Trophoblast cell (in vitro differentiated cells and primary cell): ENCODE measurements around the gene KIF21B.
A peak's percentile ranks its signal among the peaks of the same experiment; 100 is the strongest.
"Not testable (repeated sequence)": the region's sequence is repeated elsewhere in the genome, so short reads cannot be mapped to it uniquely, and the experiment has no call there.

Experiments used
- DNase-seq, 2 donors: peaks; one replicate each; pipeline ENCODE4 v3.0.0-alpha.2; 2016
- H2AFZ ChIP-seq: 2 replicates; pipeline ENCODE4 v1.6.1; 2013; ENCODE audit warnings: low read length, moderate library complexity, mild to moderate bottlenecking; ENCODE audit not compliant: insufficient read depth, poor library complexity
- H2AK5ac ChIP-seq: 2 replicates; pipeline ENCODE4 v1.6.1; 2013; ENCODE audit warnings: mild to moderate bottlenecking, low read length
- H2BK120ac ChIP-seq: 2 replicates; pipeline ENCODE4 v1.6.1; 2013; ENCODE audit warnings: low read length, mild to moderate bottlenecking, moderate library complexity; ENCODE audit not compliant: insufficient read depth, poor library complexity
- H2BK12ac ChIP-seq: 2 replicates; pipeline ENCODE4 v1.6.1; 2013; ENCODE audit warnings: mild to moderate bottlenecking, low read length, moderate library complexity
- H2BK5ac ChIP-seq: 2 replicates; pipeline ENCODE4 v1.6.1; 2013; ENCODE audit warnings: low read length, low read depth, moderate library complexity, mild to moderate bottlenecking; ENCODE audit not compliant: poor library complexity
- H3K14ac ChIP-seq: 2 replicates; pipeline ENCODE4 v1.6.1; 2013; ENCODE audit warnings: mild to moderate bottlenecking, low read length
- H3K18ac ChIP-seq: 2 replicates; pipeline ENCODE4 v1.6.1; 2013; ENCODE audit warnings: mild to moderate bottlenecking, low read length
- H3K23ac ChIP-seq: 2 replicates; pipeline ENCODE4 v1.6.1; 2013; ENCODE audit warnings: low read length
- H3K27ac ChIP-seq: 2 replicates; pipeline ENCODE4 v1.5.1; 2013; ENCODE audit warnings: low read depth, mild to moderate bottlenecking, inconsistent platforms, low read length, moderate library complexity
- H3K27me3 ChIP-seq: 2 replicates; pipeline ENCODE4 v1.6.1; 2013; ENCODE audit warnings: inconsistent platforms, mild to moderate bottlenecking, low read length, moderate library complexity; ENCODE audit not compliant: insufficient read depth
- H3K36me3 ChIP-seq, 2 experiments: 1 replicate in 1 of 2; 2 replicates in 1 of 2; pipeline ENCODE4 v1.6.1; 2013; ENCODE audit warnings: low read length in 2 of 2, mild to moderate bottlenecking in 2 of 2, moderate library complexity in 1 of 2; ENCODE audit not compliant: insufficient read depth in 2 of 2, control insufficient read depth in 1 of 2
- H3K4ac ChIP-seq: 2 replicates; pipeline ENCODE4 v1.6.1; 2013; ENCODE audit warnings: low read depth, mild to moderate bottlenecking, low read length, moderate library complexity
- H3K4me1 ChIP-seq, 2 experiments: 1 replicate in 1 of 2; 2 replicates in 1 of 2; pipeline ENCODE4 v1.6.1; 2013; ENCODE audit warnings: low read length in 2 of 2, mild to moderate bottlenecking in 2 of 2, moderate library complexity in 1 of 2; ENCODE audit not compliant: insufficient read depth in 2 of 2, control insufficient read depth in 1 of 2
- H3K4me2 ChIP-seq: 2 replicates; pipeline ENCODE4 v1.6.1; 2013; ENCODE audit warnings: inconsistent platforms, mild to moderate bottlenecking, low read length, moderate library complexity
- H3K4me3 ChIP-seq: 2 replicates; pipeline ENCODE4 v1.5.1; 2013; ENCODE audit warnings: mild to moderate bottlenecking, low read depth, low read length, inconsistent platforms
- H3K79me1 ChIP-seq: one replicate; pipeline ENCODE4 v1.6.1; 2013; ENCODE audit warnings: low read length
- H3K79me2 ChIP-seq: 2 replicates; pipeline ENCODE4 v1.6.1; 2013; ENCODE audit warnings: low read length, mild to moderate bottlenecking; ENCODE audit not compliant: control insufficient read depth, insufficient read depth, poor library complexity
- H3K9ac ChIP-seq: 2 replicates; pipeline ENCODE4 v1.6.1; 2013; ENCODE audit warnings: mild to moderate bottlenecking, low read length
- H3K9me3 ChIP-seq: 2 replicates; pipeline ENCODE4 v1.6.1; 2013; ENCODE audit warnings: low read depth, mild to moderate bottlenecking, control low read depth, inconsistent platforms, low read length; ENCODE audit not compliant: insufficient read depth
- H4K12ac ChIP-seq: 2 replicates; pipeline ENCODE4 v1.6.1; 2013; ENCODE audit warnings: low read depth, mild to moderate bottlenecking, low read length, moderate library complexity
- H4K8ac ChIP-seq: 2 replicates; pipeline ENCODE4 v1.6.1; 2013; ENCODE audit warnings: low read depth, mild to moderate bottlenecking, low read length, moderate library complexity
- H4K91ac ChIP-seq: one replicate; pipeline ENCODE4 v1.6.1; 2013; ENCODE audit warnings: low read depth, mild to moderate bottlenecking, low read length, moderate library complexity
- WGBS: extraction: QIAGEN DNeasy Blood & Tissue Kit; methylation state at CpG from one replicate; pipeline ENCODE4 v1.1.7; 2013; ENCODE audit warnings: missing lambda C conversion rate; ENCODE audit not compliant: insufficient read length, insufficient coverage; ENCODE audit errors: extremely low coverage; 5-methylcytosine and 5-hydroxymethylcytosine counted together

The KIF21B gene

DNA sequence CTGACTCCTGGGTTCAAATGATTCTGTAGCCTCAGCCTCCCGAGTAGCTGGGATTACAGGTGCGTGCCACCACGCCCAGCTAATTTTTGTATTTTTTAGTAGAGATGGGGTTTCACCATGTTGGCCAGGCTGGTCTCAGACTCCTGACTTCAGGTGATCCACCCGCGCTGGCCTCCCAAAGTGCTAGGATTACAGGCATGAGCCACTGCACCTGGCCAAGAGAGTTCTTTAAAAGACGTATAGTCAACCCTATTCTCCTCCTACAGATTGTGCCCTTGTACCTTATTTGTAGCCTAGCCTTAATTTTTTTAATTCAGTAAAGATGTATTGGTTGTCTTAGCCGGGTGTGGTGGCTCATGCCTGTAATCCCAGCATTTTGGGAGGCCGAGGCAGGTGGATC is 93.2 kb downstream of the KIF21B start:
- H3K79me1 ChIP-seq, H2BK5ac ChIP-seq, H3K23ac ChIP-seq, H4K12ac ChIP-seq, H3K4me1 ChIP-seq, DNase-seq, H2AFZ ChIP-seq, H2BK12ac ChIP-seq, H3K14ac ChIP-seq, H3K4me2 ChIP-seq, H3K79me2 ChIP-seq, H3K9ac ChIP-seq, H3K36me3 ChIP-seq, H3K4me3 ChIP-seq, H3K27ac ChIP-seq, H3K27me3 ChIP-seq, H2BK120ac ChIP-seq, H3K4ac ChIP-seq, H2AK5ac ChIP-seq, H3K9me3 ChIP-seq, H4K8ac ChIP-seq, H4K91ac ChIP-seq, H3K18ac ChIP-seq: not testable (repeated sequence)
- WGBS: no CpG with 5 or more reads among the region's 8 CpGs

DNA sequence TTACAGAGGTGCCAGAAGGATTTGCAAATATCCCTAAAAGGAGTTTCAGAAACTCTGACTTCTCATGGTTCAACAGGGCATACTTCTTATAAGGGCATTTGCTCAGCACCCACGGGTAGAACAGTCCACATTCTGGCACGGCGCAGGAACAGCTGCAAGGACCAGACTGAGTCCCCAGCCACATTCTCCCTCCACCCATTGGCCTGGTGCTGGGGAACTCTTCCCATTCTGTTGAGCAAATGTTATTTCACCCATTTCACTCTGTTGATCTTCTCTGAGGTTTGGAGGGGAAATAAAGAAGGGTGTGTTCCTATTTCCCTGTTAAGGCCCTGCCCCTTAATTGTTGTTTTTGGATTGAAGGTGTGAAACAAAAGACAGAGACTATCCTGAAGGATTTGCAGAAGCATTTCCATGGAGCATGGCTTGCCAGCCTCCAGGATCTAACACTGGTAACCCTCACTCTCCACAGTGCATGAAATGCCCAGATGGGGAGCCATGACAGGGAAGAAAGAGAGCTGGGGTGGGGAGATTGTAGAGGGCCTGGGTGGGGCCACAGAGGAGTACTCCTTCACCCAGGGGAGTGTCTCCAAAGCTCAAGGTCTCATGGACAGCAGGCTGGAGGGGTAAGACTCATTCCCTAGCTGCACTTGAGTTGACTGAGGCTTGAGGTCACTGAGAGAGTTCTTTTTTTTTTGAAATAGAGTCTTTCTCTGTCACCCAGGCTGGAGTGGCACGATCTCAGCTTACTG is 93.8 kb downstream of the KIF21B start:
- no CpG with 5 or more reads among the region's 4 CpGs for WGBS
- DNase-seq: no peak
- Histone ChIP-seq H2BK120ac (no peak overlapping the region), H3K36me3 (no peaks in the 10 kb centered on the region), H3K9me3 (no peaks in the 10 kb centered on the region), H3K23ac (no peak overlapping the region), H2AK5ac (no peak overlapping the region), H3K4me1 (no peaks in the 10 kb centered on the region), H3K18ac (no peak overlapping the region), H2BK5ac (no peak overlapping the region), H3K79me1 (no peaks in the 10 kb centered on the region), H3K4ac (no peak overlapping the region), H2BK12ac (no peak overlapping the region), H3K14ac (no peak overlapping the region), H3K4me2 (no peak overlapping the region), H3K4me3 (no peak overlapping the region), H3K79me2 (no peaks in the 10 kb centered on the region), H4K8ac (no peak overlapping the region), H3K27ac (no peak overlapping the region), H3K27me3 (no peaks in the 10 kb centered on the region), H3K9ac (no peak overlapping the region), H4K91ac (no peak overlapping the region), H2AFZ (no peak overlapping the region), H4K12ac (no peak overlapping the region)

DNA sequence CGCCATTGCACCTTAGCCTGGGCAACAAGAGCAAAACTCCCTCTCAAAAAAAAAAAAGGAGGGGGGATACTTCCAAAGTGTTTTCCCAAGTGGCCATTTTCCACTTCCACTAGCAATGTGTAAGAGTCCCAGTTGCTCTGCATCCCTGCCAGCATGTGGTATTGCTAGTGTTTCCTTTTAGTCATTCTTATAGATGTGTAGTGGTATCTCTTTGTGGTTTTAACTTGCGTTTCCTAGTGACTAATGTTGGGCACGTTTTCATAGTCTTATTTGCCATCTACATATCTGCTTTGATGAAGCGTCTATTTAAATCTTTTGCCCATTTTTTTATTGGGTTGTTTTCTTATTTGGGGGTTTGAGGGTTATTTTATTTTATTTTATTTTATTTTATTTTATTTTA is 97.7 kb downstream of the KIF21B start:
- H2BK5ac ChIP-seq: no peak overlapping the region
- no peak overlapping the region for H3K4me2 ChIP-seq
- H3K27me3 ChIP-seq: no peaks in the 10 kb centered on the region
- H3K4me3 ChIP-seq: no peak overlapping the region
- H4K12ac ChIP-seq: no peak overlapping the region
- H3K9me3 ChIP-seq: no peaks in the 10 kb centered on the region
- H3K9ac ChIP-seq: no peak overlapping the region
- no CpG with 5 or more reads among the region's 4 CpGs for WGBS
- H3K79me1 ChIP-seq: no peaks in the 10 kb centered on the region
- DNase-seq: peak in 1 of 2 donors; percentile 24
- H2AK5ac ChIP-seq: no peak overlapping the region
- H2AFZ ChIP-seq: no peak overlapping the region
- H3K4ac ChIP-seq: no peak overlapping the region
- no peak overlapping the region for H4K91ac ChIP-seq
- no peak overlapping the region for H2BK120ac ChIP-seq
- no peak overlapping the region for H3K18ac ChIP-seq
- H3K79me2 ChIP-seq: no peaks in the 10 kb centered on the region
- no peak overlapping the region for H4K8ac ChIP-seq
- H2BK12ac ChIP-seq: no peak overlapping the region
- no peak overlapping the region for H3K27ac ChIP-seq
- H3K36me3 ChIP-seq: no peaks in the 10 kb centered on the region
- no peak overlapping the region for H3K14ac ChIP-seq
- no peak overlapping the region for H3K23ac ChIP-seq
- H3K4me1 ChIP-seq: no peaks in the 10 kb centered on the region

DNA sequence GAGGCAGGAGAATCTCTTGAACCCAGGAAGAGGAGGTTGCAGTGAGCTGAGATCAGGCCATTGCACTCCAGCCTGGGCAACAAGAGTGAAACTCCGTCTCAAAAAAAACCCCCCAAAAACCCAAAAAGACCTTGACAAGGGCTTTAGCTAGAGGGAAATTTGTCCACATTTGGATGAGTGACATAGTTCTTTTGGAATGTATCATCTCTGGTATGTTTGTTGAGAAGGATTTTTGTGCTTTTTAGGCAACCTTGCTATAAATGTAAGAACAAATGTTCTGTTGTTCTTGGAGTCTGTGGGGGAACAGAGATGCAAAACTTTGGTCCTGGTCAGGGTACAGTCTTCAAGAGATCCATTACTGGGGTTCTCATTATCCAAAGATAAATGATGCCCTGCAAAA is 99.9 kb downstream of the KIF21B start:
- H2AK5ac ChIP-seq: no peak overlapping the region
- no peaks in the 10 kb centered on the region for H3K27me3 ChIP-seq
- H3K9me3 ChIP-seq: no peaks in the 10 kb centered on the region
- no peak overlapping the region for H3K23ac ChIP-seq
- H3K36me3 ChIP-seq: no peaks in the 10 kb centered on the region
- no peak overlapping the region for H3K4ac ChIP-seq
- H4K8ac ChIP-seq: no peak overlapping the region
- H4K91ac ChIP-seq: no peak overlapping the region
- no peak overlapping the region for H3K18ac ChIP-seq
- H2BK5ac ChIP-seq: no peak overlapping the region
- H3K27ac ChIP-seq: no peak overlapping the region
- H2BK120ac ChIP-seq: no peak overlapping the region
- H3K79me2 ChIP-seq: no peaks in the 10 kb centered on the region
- no CpG with 5 or more reads among the region's 1 CpG for WGBS
- no peak overlapping the region for H3K4me3 ChIP-seq
- H4K12ac ChIP-seq: no peak overlapping the region
- H2BK12ac ChIP-seq: no peak overlapping the region
- H3K9ac ChIP-seq: no peak overlapping the region
- H3K79me1 ChIP-seq: peaks cover 1% of the 10 kb centered on the region
- peak in 1 of 2 donors; percentile 41 for DNase-seq
- no peak overlapping the region for H3K14ac ChIP-seq
- H3K4me1 ChIP-seq: peaks cover 1 to 2% of the 10 kb centered on the region in 2 experiments
- no peak overlapping the region for H3K4me2 ChIP-seq
- no peak overlapping the region for H2AFZ ChIP-seq
